GM23248 (cell line): ENCODE results near the gene JHY. TPM values are rescaled to one million over a fixed set of nuclear protein-coding genes. Genes with fewer than 3 reads are reported as not detected.

Experiments
- DNase-seq: peaks from one replicate; pipeline ENCODE4 v3.0.0-alpha.2; 2015
- H2AFZ ChIP-seq: fragments of 200-600 bp; sonication (generic); 2 replicates; pipeline ENCODE4 v1.6.1; 2016; ENCODE audit warnings: antibody characterized with exemption
- H3F3A ChIP-seq: fragments of 200-600 bp; sonication (generic); 2 replicates; pipeline ENCODE4 v1.6.1; 2016; ENCODE audit warnings: mild to moderate bottlenecking, antibody characterized with exemption, mixed run types; ENCODE audit not compliant: insufficient read depth
- H3K27ac ChIP-seq: fragments of 200-600 bp; sonication (generic); 2 replicates; pipeline ENCODE4 v1.5.1; 2016; ENCODE audit warnings: mild to moderate bottlenecking
- H3K27me3 ChIP-seq: fragments of 200-600 bp; sonication (generic); replicated peaks from 2 replicates; pipeline ENCODE4 v1.6.1; 2016; ENCODE audit warnings: mild to moderate bottlenecking; ENCODE audit not compliant: insufficient read depth
- H3K36me3 ChIP-seq: fragments of 200-600 bp; sonication (generic); 2 replicates; pipeline ENCODE4 v1.6.1; 2016; ENCODE audit warnings: low read depth, mild to moderate bottlenecking
- H3K4me1 ChIP-seq: fragments of 200-600 bp; sonication (generic); 2 replicates; pipeline ENCODE4 v1.6.1; 2016; ENCODE audit warnings: mild to moderate bottlenecking; ENCODE audit not compliant: insufficient read depth
- H3K4me2 ChIP-seq: fragments of 200-600 bp; sonication (generic); one replicate; pipeline ENCODE4 v1.6.1; 2016; ENCODE audit warnings: mild to moderate bottlenecking; ENCODE audit not compliant: unreplicated experiment
- H3K4me3 ChIP-seq: fragments of 200-600 bp; sonication (generic); 2 replicates; pipeline ENCODE4 v1.5.1; 2016; ENCODE audit warnings: mild to moderate bottlenecking
- H3K79me2 ChIP-seq: fragments of 200-600 bp; sonication (generic); 2 replicates; pipeline ENCODE4 v1.6.1; 2016; ENCODE audit warnings: mild to moderate bottlenecking; ENCODE audit not compliant: insufficient read depth
- H3K9ac ChIP-seq: fragments of 200-600 bp; sonication (generic); 2 replicates; pipeline ENCODE4 v1.6.1; 2016; ENCODE audit warnings: mild to moderate bottlenecking
- H3K9me2 ChIP-seq: fragments of 200-600 bp; sonication (generic); 2 replicates; pipeline ENCODE4 v1.6.1; 2016; ENCODE audit warnings: mixed run types, mild to moderate bottlenecking, moderate library complexity; ENCODE audit not compliant: insufficient read depth
- H3K9me3 ChIP-seq: fragments of 200-600 bp; sonication (generic); one replicate; pipeline ENCODE4 v1.6.1; 2017; ENCODE audit warnings: low read depth
- H4K20me1 ChIP-seq: fragments of 200-600 bp; sonication (generic); 2 replicates; pipeline ENCODE4 v1.6.0; 2016; ENCODE audit not compliant: insufficient read depth
- EZH2 ChIP-seq: fragments of 200-600 bp; sonication (generic); IDR thresholded peaks from 2 replicates; pipeline ENCODE4 v1.6.1; 2018; ENCODE audit warnings: antibody characterized with exemption, mild to moderate bottlenecking; ENCODE audit not compliant: insufficient read depth, poor library complexity, severe bottlenecking
- EZH2phosphoT487 ChIP-seq: fragments of 200-600 bp; sonication (generic); IDR thresholded peaks from 2 replicates; pipeline ENCODE4 v1.6.1; 2018; ENCODE audit warnings: antibody characterized with exemption, moderate library complexity, mild to moderate bottlenecking, low read depth; ENCODE audit not compliant: insufficient read depth
- whole genome bisulfite sequencing, 2 experiments: methylation state at CpG; one replicate each; pipeline ENCODE4 v1.1.6; 2015 to 2017; ENCODE audit warnings: low lambda C conversion rate in 2 of 2, low coverage in 1 of 2; ENCODE audit errors: missing lambda C conversion rate in 2 of 2; 5-methylcytosine and 5-hydroxymethylcytosine counted together
- in situ Hi-C: fragments of 300-500 bp; cut with MboI; formaldehyde crosslinking; loops from 2 replicates; pipeline ENCODE4 v1.15.0; 2020
- polyA plus RNA-seq: library from polyadenylated mRNA; unstranded; fragments of >200 nt; fragmentation: Nextera tagmentation; extraction: Ambion mirVana; gene quantifications from 2 replicates; pipeline ENCODE4 v1.2.1, GENCODE V29; 2016
- total RNA-seq: library from RNA; depleted of rRNA; stranded (reverse); fragments of >200 nt; shearing (Covaris generic); gene quantifications from 2 replicates; pipeline ENCODE4 v1.2.3, GENCODE V29; 2014

Gene JHY
- total and polyA plus RNA-seq, 2 experiments from 2014 or later, result 5.1 to 5.3 TPM

GRCh38 chr11:122938557-122938956 is 56.0 kb downstream of the JHY start:
- H3K27ac ChIP-seq, result no peak overlapping the region
- no peak overlapping the region for H2AFZ ChIP-seq
- H3K4me2 ChIP-seq, result no peak overlapping the region
- DNase-seq, result no peak
- H3K9me2 ChIP-seq, result no peaks in the 10 kb centered on the region
- TF ChIP-seq EZH2phosphoT487 (no peak), EZH2 (no peak)
- no peak overlapping the region for H3K9ac ChIP-seq
- no peaks in the 10 kb centered on the region for H4K20me1 ChIP-seq
- H3F3A ChIP-seq, result no peaks in the 10 kb centered on the region
- H3K4me3 ChIP-seq, result no peak overlapping the region
- WGBS, 2 experiments, result 95% methylated on average over 2 of the region's 2 CpGs
- no peaks in the 10 kb centered on the region for H3K36me3 ChIP-seq
- H3K4me1 ChIP-seq, result no peaks in the 10 kb centered on the region; the same call in 1 of the 2 replicates
- in situ Hi-C loops, result no loop called here
- H3K9me3 ChIP-seq, result no peaks in the 10 kb centered on the region
- H3K27me3 ChIP-seq, result no peaks in the 10 kb centered on the region
- H3K79me2 ChIP-seq, result no peaks in the 10 kb centered on the region

DNA sequence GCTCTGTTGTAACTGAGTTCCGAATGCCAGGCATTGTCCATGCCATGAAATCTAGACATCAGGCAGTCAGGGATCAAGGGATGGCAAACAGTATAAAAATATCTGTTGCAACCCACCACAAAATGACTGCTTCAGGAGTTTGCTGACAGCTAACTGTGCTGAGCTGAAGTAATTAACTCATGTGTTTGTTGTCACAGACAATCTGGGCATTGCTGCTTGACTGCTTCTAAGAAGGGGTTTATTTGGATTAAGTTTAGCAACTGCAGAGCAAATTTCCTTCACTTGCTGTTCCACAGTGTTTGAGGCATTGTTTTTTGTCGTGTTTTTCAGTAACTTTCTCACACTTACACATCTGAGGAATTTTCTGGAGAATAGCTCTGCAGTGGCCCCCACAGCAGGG is 68.7 kb downstream of the JHY start:
- H4K20me1 ChIP-seq, result no peaks in the 10 kb centered on the region
- H3K9ac ChIP-seq, result no peak overlapping the region
- H3K9me3 ChIP-seq, result no peaks in the 10 kb centered on the region
- TF ChIP-seq EZH2 (no peak), EZH2phosphoT487 (no peak)
- H3K36me3 ChIP-seq, result no peaks in the 10 kb centered on the region
- H3K27me3 ChIP-seq, result no peaks in the 10 kb centered on the region
- no peaks in the 10 kb centered on the region for H3K9me2 ChIP-seq
- DNase-seq, result no peak
- H3K4me1 ChIP-seq, result no peaks in the 10 kb centered on the region
- in situ Hi-C loops, result no loop called here
- H2AFZ ChIP-seq, result no peak overlapping the region
- H3K4me3 ChIP-seq, result no peak overlapping the region
- no peaks in the 10 kb centered on the region for H3K79me2 ChIP-seq
- no peaks in the 10 kb centered on the region for H3F3A ChIP-seq
- WGBS, 2 experiments, result 49 to 54% methylated on average over 2 of the region's 2 CpGs
- no peak overlapping the region for H3K4me2 ChIP-seq
- H3K27ac ChIP-seq, result no peak overlapping the region

- Histone ChIP-seq H3K4me3 (no peak overlapping the region), H3K36me3 (no peaks in the 10 kb centered on the region), H3K27ac (no peak overlapping the region), H3K4me2 (no peak overlapping the region), H3K9ac (no peak overlapping the region), H3K27me3 (no peaks in the 10 kb centered on the region), H3F3A (no peaks in the 10 kb centered on the region), H3K9me3 (no peaks in the 10 kb centered on the region), H3K9me2 (no peaks in the 10 kb centered on the region), H3K4me1 (no peaks in the 10 kb centered on the region), H4K20me1 (no peaks in the 10 kb centered on the region), H2AFZ (no peak overlapping the region), H3K79me2 (no peaks in the 10 kb centered on the region)
- in situ Hi-C loops, result no loop called here
- 95% methylated on average over 4 of the region's 4 CpGs for WGBS, 2 experiments
- no peak for DNase-seq
- TF ChIP-seq EZH2phosphoT487, result no peak
- no peak for TF ChIP-seq EZH2
Measured at GRCh38 chr11:122954455-122954854, 71.9 kb downstream of the JHY start.

- H3K4me1 ChIP-seq, result no peaks in the 10 kb centered on the region
- H3K9me2 ChIP-seq, result no peaks in the 10 kb centered on the region
- no peak overlapping the region for H2AFZ ChIP-seq
- peaks cover 36% of the 10 kb centered on the region for H3K27me3 ChIP-seq
- no peak overlapping the region for H3K27ac ChIP-seq
- DNase-seq, result no peak
- H3K4me2 ChIP-seq, result no peak overlapping the region
- no peak overlapping the region for H3K9ac ChIP-seq
- no peaks in the 10 kb centered on the region for H3K79me2 ChIP-seq
- no peaks in the 10 kb centered on the region for H4K20me1 ChIP-seq
- WGBS, 2 experiments, result 45 to 49% methylated on average over 4 of the region's 4 CpGs
- no peak overlapping the region for H3K4me3 ChIP-seq
- in situ Hi-C loops, result no loop called here
- no peaks in the 10 kb centered on the region for H3K9me3 ChIP-seq
- TF ChIP-seq EZH2, result no peak
- no peak for TF ChIP-seq EZH2phosphoT487
- H3F3A ChIP-seq, result no peaks in the 10 kb centered on the region
- no peaks in the 10 kb centered on the region for H3K36me3 ChIP-seq
Measured at GRCh38 chr11:122963961-122964360, 81.4 kb downstream of the JHY start.
